Measurements from ENCODE around the gene PNP.
"Not testable (repeated sequence)": the region's sequence is repeated elsewhere in the genome, so short reads cannot be mapped to it uniquely, and the experiment has no call there.

PNP gene

DNA sequence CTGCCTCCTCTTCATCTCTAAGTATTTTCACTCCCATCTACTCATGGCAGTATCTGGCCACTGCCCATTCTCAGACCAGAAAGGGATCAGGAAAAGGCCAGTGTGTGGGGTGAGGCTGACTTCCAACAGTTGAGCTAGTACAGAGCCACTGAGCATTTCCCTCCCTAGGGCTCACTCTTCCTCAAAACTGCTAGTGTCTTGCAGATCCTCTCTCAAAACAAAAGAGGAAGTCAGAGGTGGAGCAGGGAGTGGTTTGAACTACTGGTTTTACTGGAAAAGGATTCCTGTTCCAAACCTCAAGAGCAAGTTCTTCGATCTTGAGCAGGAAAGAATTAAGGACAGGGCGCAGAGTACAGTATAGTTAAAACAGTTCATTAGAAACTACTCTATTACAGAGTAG is 24.4 kb downstream of the PNP start:
- DNase-seq = no peak

DNA sequence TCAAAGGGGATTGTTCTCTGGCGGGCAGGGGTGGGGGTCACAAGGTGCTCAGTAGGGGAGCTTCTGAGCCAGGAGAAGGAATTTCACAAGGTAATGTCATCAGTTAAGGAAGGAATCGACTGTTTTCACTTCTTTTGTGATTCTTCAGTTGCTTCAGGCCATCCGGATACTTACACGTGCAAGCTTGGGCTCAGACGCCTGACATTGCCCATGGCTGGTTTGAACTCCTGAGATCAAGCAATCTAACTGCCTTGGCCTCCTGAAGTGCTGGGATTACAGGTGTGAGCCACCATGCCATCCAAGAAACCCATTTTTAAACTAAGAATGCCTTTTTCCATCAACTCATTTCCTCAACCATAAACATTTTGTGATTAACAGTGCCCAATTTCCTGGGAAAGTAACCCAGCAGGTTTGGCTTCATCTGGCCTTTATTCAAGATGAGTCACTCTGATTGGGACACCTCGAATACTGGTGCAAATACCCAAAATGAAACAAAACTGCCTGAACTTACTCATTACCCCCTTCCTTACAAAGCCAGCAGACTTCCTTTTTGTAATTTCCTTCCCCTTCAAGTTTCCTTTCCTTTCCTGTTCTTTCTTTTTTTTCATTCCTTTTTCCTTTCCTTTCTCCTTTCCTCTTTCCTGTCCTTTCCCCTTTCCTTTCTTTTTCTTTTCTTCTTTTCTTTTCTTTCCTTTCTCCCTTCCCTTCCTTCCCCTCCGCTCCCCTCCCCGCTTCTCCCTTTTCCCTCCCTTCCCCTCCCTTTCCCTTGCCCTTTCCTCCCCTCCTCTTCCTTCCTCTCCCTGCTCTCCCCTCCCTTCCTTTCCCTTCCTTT is 25.9 kb downstream of the PNP start:
- peak; percentile 63 for DNase-seq

DNA sequence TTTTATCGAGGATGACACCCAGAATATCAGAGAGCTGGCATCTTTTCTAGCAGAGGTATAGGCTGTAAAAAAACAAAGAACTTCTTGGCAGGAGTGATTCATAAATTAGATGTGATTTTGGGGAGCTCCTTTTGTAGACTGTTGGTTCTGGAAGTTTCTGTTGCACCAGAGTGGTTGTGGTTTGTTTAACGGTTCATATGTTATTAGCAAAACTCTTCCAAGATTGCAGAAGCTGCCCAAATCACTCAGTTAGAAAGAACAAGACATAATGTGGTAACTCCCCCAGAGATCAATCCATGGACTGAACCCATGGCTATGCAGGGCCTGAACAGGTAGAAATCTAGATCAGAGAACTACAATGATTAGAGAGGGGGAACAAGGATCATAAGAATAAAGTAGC is 29.4 kb downstream of the PNP start:
- DNase-seq = no peak

DNA sequence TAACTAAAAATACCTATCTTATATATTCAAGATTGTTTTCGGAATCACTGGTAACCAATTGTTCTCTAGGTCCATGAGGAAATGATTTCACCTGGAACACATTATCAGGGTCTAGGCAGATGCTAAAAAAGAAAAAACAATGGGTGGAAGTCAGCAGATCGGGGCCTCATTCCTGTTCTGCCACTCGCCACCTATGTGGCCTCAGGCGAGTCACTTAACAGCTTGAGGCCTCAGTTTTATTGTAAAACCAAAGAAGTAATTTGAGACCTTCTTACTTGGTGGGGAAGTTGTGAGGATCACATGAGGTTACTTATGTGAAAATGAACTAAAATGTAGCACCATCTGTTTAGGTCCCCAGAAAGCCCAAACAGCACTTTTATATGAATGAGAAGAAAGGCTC is 29.9 kb downstream of the PNP start:
- no peak for DNase-seq

DNA sequence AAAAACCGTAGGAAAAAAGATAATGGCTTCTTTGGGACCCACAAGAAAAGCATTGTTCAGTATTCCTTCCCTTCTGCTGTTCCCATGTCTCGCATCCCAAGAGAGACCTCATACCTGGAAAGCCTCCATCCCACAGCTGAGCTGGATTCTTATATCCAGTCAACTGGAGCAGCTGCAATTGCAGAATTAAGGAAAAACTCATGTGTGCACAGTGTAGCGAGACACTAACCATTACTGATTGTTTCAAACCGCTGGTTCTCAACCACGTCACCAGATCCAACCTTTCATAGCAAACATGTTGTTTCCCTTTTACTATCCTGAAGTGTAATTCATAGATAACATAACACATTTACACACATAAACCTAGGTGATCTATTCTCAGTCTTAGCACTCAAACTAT is 30.7 kb downstream of the PNP start:
- no peak for DNase-seq

DNA sequence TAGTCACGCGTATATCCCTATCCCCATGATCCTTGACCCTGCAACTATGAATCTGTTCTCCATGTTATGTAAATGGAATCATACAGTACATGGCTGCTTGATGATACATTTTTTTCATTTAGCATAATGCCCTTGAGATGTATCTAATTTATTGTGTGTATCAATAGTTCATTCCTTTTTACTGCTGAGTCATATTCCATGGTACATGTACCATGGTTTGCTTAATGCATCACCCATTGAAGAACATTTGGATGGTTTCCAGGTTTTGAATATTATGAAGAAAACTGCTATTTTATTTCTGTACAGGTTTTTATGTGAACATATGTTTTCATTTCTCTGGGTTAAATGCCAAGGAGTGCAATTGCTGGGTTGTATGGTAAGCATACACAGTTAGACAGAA is 32.1 kb downstream of the PNP start:
- DNase-seq = peak; percentile 13

DNA sequence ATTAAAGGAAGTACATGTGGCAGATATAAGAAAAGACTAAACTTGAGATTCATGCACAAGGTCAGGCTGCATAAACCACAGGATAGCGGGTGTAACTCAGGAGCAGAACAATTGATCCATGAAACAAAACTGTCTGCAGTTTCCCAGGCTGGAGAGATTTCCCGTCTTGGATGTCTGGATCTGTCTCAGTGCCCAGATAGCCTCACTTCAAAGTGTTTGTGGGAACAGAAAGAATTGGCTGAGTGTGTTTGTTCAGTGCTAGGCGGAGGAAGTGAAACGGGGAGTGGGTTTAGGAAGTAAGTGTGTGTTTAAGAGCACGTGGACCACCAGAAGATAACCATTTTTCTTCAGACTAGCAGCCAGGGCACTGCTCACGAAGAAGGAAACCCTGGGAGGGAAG is 34.7 kb downstream of the PNP start:
- DNase-seq = no peak

DNA sequence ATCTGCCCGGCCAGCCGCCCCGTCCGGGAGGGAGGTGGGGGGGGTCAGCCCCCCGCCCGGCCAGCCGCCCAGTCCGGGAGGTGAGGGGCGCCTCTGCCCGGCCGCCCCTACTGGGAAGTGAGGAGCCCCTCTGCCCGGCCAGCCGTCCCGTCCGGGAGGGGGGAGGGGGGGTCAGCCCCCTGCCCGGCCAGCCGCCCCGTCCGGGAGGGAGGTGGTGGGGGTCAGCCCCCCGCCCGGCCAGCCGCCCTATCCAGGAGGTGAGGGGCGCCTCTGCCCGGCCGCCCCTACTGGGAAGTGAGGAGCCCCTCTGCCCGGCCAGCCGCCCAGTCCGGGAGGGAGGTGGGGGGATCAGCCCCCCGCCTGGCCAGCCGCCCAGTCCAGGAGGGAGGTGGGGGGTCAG is 37.1 kb downstream of the PNP start:
- not testable (repeated sequence) for DNase-seq

DNA sequence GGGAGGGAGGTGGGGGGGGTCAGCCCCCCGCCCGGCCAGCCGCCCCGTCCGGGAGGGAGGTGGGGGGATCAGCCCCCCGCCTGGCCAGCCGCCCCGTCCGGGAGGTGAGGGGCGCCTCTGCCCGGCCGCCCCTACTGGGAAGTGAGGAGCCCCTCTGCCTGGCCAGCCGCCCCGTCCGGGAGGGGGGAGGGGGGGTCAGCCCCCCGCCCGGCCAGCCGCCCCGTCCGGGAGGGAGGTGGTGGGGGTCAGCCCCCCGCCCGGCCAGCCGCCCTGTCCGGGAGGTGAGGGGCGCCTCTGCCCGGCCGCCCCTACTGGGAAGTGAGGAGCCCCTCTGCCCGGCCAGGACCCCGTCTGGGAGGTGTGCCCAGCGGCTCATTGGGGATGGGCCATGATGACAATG is 37.5 kb downstream of the PNP start:
- not testable (repeated sequence) for DNase-seq

DNA sequence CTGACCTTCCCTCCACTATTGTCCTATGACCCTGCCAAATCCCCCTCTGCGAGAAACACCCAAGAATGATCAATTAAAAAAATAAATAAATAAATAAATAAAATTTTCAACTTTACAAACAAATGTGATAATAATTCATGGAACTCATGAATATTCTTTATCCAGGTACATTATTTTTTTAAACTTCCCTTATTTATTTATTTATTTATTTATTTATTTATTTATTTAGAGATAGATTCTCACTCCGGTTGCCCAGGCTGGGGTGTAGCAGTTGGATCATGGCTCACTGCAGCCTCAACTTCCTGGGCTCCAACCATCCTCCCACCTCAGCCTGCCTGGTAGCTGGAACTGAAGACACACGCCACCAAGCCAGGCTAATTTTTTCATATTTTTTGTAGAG is 38.3 kb downstream of the PNP start:
- DNase-seq = not testable (repeated sequence)

DNA sequence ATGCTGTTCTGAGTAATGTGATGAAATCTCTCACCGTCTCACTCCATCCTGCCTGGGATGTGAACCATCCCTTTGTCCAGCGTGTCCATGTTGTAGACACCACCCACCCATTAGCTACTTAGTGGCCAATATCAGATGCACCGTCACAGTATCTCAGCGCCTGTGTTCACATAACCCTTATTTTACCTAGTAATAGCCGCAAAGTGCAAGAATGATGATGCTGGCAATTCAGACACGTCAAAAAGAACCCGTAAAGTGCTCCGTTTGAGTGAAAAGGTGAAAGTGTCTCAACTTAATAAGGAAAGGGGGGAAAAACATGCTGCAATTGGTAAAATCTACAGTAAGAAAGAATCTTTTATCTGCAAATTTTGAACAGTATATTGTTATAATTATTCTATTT is 39.2 kb downstream of the PNP start:
- DNase-seq = no peak

DNA sequence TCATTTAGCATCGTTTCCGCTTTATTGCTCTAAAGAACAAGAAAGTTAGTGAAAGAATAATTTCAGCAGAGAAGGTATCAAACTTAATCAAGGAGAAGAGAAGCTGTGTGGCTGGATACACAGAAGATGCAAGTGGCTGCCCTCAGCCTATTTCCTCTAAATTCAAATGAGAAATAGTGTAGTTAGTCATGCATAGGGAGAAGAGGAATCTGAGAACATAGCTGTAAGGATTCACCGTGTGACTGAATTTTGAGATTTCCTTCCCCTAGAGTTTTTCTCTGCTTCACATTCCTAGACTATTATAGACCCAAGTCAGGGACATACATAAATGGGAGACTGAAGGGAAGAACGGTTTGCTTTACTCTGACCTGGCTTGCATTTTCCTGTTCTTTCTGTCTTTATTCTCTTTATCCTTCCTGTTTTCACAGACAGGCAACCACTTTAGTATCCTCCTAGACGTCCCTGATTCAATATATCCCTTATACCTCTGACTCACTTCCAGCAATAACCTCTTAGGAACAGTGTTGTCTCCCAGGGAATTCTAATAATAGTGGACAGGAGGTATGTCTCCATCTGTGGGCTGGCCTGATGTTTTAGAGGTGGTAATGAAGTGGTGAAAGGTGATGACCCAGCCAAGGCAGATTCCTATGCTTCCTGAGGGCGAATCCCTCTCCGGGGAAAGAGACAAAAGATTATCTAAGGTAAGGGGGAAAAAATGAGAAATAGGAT is 43.1 kb downstream of the PNP start:
- no peak for DNase-seq

DNA sequence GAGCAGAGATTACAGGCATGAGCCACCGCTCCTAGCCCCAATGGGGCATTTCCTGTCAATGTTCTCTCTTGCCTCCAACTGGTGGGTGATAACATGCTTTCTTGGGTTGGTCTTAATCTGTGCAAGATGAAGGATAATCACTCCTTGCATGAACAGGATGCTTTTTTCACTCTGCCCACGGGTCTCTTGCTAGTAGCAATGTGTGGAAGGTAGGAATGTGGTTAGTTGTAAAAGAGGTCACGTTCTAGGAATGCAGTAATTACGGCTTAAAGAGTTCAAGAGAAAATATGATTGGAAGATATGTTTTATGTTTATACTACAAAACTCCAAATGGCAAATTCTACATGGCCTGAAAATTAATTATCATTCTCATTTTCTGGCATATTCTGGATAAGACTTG is 46.6 kb downstream of the PNP start:
- DNase-seq = no peak

DNA sequence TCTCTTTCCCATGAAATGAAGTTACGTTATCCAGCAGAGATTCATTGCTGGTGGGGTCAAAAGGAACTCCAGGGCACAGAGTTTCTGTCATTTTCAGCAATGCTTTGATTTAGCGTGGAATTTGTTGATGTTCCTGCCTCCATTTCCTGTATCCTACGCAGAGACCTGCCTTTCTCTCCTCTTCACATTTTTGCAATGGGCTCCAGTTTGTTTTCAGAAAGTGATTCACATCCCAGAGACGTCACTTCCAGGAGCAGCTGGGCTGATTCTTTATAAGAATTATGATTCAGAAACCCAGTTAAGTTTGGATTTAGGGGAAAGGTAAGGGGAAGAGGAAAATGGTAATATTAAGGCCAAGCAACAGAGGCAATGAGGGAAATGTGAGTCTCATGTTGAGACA is 47.7 kb downstream of the PNP start:
- DNase-seq = peak; percentile 49

DNA sequence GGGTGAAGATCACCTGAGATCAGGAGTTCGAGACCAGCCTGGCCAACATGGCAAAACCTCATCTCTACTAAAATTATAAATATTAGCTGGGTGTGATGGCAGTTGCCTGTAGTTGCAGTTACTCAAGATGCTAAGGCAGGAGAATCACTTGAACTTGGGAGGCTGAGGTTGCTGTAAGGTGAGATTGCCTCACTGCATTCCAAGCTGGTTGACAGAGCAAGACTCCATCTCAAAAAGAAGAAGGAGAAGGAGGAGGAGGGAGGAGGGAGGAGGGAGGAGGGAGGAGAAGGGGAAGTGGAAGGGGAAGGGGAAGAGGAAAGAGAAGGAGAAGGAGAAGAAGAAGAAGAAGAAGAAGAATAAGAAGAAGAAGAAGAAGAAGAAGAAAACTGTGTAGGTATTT is 53.1 kb downstream of the PNP start:
- DNase-seq = no peak

DNA sequence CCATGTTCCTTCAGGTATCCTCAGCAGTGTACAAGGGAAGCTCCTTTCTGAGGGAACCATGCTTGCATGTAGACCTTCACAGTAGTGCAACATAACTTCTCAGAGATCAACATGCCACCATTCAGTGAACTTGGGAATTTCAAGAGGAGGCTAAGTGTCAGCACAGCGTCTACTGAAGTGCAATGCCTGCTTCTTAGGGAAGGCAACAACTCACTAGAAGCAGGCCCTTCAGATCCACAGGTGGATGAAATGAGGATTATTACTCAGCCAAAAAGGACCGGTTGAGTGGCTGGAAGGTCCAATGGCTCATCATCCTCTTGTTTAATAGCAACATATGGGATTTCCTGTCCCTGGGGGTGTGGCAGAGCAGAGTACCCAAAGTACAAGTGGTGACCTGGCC is 54.8 kb downstream of the PNP start:
- DNase-seq = no peak
